HG02885 (cell line): Measurements from ENCODE around the gene CEP41.
A peak's percentile ranks its signal among the peaks of the same experiment; 100 is the strongest.

Experiments
- ATAC-seq: cut with Tn5 transposase; IDR thresholded peaks from one replicate; pipeline ENCODE4 v1.9.1; 2021; ENCODE audit warnings: mild to moderate bottlenecking; ENCODE audit not compliant: unreplicated experiment, poor library complexity

The CEP41 gene, protein sequence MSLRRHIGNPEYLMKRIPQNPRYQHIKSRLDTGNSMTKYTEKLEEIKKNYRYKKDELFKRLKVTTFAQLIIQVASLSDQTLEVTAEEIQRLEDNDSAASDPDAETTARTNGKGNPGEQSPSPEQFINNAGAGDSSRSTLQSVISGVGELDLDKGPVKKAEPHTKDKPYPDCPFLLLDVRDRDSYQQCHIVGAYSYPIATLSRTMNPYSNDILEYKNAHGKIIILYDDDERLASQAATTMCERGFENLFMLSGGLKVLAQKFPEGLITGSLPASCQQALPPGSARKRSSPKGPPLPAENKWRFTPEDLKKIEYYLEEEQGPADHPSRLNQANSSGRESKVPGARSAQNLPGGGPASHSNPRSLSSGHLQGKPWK

DNA sequence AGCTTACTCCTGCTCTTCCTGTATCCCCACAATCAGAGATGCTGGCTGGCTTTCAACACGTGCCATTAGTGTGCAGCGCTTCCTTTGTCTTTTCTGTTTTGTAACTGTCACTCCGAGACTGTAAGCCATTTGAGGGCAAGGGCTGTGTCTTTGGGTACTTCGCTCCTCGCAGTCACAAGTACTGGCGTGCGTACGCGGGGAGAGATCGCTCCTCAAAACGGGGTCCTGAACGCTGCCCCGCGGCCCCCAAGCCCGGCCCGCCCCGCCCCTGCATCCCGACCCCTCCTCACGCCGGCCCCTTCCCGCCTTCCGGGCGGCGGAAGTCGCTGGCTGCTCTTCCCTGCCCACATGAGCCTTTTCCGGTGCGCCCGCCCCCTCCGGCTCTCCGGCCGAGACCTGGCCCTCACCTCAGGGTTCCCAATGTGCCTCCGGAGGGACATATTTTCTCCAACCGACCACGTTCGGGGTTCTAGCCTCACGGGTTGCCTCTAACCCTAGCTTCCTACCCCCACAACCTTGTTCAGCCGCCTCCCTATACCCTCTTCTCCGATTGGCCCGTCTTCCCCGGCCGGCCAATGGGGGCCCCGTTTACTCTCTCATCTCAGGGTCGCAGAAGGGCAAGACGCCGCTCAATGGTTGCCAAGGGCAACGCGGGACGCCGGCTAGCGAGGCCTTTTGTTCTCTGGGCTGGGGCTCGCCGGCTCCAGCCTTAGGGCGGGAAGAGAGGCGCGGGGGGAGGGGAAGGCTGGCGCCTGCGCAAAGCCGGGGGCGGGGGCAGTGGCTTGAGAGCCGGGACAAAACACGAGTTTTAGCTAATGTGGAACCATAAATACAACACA lies at the start of gene CEP41:
CEP41 (minus strand) TSS at position 490 of the 839 bp plus-strand sequence; CDS start at position 440, 50 bp downstream.
- ATAC-seq = peak; percentile 99

DNA sequence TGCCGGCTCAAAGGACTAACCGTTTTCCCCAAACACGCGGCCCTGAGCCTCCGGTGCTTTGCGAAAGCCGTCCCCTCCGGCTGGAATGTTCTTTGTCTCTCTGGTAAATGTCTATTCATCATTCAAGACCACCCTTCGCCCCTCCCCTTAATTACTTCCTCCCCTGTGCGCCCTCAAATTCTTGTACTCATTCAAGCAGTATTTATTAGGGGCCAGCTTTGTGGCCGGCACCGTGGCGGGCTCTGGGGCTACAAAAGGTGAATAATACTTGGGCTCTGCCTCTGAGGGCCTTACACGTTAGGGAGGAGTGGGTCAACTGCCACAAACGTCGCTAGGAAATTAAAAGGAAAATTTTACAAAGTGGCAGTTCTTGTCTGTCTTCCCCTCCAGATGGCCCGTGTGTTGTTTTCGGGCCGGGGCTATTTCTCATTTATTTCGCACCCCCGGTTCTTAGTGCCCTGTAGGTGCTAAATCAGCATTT lies 49.5 kb upstream of the CEP41 start:
- ATAC-seq = no peak

DNA sequence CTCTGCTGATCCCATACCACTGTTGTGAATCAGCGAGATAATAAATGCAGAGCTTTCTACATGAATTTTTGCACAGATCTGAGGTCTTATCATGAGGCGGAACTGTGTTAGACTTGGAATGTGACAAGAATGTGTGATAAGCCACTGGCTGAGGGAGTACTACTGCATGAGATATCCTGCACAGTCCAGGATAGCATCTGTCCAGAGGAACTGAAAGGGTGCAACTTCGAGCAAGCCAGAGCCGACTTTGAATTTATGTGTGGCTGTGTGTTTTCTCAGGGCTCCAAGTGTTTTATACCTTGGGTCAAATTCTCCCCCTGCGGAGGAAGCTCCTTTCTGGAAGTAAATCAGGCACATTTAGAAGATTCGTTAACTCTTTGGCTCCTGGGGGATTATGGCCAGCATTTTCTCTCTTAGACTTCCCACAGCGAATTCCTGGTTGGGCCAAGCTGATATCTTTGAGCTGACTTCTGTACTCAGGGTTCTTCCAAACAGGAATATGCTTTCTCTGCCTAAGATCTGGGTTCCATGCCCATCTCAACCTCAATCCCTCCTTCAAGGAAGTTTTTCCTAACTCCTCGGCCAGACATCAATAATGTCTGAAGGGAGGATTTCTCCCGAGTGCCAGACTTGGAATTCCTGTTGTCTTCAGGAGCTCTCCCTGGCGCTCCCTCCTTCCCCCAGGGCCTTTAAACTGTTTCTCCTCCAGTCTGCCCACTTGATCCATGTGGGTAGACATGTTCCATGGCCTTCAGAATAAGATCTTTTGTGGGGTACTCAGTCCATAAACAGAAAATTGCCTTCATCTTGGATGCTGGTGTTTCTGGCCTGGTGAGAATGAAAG lies 48.5 kb upstream of the CEP41 start:
- no peak for ATAC-seq

DNA sequence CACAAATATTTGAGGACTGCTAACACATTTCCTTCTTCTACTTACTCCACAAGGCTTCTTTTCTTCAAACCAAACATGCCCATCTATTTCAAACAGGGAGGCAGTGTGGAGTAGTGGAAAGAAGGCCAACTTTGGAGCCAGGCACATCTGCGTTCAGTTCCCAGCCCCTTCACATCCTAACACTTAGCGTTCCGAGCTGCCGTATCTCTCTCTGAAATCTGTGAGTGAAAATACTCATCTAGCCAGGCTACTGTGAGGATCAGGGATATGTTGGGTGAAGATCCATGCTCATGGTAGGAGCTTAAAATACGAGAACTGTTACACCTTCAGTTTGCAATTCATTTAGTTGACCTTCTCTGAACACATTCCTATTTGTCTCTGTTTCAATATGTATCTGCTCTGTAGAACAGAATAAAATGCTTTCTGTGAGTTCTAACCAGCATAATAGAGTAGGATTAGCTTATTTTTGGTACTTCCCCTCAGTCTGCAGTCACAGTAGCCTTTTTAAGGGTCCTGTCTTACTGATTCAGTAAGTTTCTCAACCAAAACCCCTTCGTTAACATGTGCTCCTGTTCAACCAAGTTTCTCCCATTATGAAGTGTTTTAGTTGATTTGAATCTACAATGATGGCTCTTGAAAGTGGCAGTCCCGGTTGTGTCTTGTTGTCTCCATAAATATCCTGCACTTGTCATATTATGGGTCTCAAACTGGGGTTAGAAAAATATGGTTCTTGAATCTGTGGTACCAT lies 47.8 kb upstream of the CEP41 start:
- ATAC-seq = no peak

DNA sequence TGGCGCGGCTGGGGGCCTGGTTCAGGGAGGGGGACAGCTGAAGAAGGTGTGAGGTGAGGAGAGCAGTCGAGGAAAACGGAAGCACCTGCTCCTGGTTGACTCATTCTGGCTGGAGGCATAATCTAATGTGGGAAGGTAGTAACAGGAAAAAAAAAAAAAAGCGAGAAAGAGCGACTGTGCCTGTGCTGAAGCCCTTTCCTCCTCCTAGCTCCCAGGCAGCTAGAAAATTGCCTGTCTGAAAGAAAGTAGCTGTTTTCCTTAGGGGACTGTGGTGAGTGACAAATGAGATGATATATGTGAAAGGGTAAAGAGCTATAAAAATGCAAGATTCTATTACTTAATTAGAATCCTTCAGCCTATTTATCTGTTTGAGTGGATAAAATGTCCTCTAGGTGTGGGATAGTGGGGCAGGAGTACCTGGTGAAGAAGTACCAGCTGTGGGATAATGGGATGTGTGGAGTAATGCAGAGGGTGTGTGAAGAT lies 46.2 kb upstream of the CEP41 start:
- ATAC-seq = no peak

DNA sequence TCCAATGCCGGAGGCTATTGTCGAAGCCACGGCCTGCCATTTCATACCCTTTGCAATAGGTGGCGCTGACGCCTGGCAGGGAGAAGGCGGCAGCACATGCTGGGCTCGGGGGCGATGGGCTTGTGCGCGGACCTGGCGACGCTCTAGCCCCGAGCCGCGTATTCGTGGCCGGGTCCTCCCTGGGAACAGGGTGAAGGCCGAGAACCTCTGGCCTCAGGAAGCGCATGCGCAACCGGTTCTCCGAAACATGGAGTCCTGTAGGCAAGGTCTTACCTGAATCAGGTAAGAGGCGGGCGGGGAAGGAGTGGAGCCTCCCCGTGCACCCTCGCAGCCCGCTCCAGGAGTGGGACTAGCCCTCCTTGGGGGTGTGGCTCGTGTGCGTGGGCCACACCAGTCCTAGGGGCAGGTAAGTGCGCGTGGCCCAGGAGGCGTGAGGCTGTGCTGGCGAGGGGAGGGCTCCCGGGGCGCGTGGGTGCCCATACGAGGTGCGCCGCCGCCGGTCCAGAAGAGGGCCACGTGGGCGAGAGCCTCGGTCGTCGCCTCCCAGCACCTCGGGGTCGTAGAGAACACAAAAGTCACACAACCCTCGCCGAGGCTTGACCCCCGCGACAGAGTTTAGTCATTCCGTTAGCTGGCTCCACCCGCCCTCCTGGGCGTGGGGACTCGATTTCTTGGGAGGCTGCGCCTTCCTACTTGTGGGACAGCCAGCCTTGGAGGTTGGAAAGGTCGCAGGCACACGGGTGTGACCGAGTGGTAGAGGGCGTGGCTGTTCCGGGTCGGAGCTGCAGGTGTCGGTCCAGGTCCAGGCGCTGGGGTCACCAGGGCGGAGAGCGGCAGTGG lies 45.5 kb upstream of the CEP41 start:
- peak; percentile 43 for ATAC-seq

DNA sequence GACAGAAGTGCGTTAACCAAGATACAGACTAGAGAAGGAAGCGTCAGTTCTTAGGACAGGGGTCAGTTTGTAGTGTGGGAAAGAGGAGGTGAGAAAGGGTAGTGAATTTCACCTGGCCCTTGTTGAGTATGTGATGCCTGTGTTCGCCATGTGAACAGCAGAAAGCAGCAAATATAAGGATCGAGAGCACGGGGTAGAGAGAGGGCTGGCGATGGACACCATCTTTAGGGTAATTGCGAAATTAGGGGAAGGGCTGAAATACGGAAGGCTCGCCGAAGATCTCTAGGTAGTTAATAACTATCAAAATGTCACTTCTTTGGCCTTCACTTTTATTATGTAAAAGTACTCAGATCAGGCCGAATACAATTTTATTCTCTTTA lies 44.9 kb upstream of the CEP41 start:
- no peak for ATAC-seq

DNA sequence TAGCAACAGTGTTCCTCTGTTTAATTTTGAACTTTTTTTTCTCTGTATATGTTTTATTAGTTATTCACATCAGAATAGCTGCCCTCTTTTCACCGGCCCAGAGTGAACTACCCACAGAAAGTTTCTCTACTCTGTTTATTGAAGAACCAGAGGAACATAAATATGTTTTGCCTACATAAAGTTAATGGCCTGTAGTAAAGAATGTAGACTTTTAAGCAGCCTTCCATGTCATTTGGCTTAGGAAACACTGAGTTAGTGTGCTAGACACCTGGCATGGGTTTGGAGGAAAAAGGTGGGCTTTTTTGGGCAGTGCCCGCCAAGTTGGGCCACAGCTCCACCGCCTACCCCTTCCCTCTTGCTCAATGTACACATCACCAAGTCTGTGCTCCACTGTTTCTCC lies 42.2 kb upstream of the CEP41 start:
- no peak for ATAC-seq

DNA sequence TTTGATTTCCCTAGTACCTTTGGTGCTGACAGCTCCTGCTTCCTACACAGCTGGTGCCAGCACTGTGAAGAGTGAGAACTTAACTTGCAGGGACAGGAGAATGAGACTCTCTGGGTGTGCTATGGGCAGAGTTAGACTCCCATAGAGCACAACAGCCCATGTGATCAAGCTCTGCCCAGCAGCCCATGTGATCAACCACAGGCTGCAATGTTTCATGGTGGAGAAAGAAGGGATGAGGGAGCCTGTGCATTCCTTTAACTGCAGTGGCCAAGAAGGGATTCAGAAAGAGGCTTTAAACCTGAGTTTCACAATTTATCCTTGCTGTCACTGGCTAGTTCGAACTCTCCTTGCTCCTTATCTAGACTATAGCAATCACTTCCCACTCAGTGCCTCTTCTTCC lies 41.1 kb upstream of the CEP41 start:
- no peak for ATAC-seq

DNA sequence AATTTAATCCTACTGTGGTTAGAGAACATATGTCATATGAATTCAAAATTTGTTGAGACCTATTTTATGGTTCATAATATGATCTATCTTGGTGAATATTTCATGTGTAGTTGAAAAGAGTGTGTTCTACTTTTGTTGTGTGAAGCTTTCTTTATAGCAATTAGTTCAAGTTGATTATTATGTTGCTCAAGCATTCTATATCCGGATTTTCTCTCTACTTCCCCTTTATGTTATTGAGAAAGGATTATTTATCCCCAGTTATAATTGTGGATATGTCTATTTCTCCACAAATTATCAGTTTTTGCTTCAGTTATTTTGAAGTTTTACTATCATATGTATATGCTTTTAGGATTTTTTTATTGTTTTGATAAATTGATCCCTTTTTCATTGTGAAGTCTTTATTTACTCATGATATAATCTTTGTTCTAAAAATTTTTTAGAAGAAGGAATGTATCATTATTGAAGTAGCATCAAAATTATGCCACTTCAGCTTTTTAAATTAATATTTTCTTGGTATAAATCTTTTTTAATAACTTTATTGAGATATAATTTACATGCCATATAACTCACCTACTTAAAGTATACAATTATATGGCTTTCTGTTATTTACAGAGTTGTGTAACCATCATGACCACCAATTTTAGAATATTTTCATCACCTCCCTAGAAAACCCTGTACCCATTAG lies 39.0 kb upstream of the CEP41 start:
- no peak for ATAC-seq

DNA sequence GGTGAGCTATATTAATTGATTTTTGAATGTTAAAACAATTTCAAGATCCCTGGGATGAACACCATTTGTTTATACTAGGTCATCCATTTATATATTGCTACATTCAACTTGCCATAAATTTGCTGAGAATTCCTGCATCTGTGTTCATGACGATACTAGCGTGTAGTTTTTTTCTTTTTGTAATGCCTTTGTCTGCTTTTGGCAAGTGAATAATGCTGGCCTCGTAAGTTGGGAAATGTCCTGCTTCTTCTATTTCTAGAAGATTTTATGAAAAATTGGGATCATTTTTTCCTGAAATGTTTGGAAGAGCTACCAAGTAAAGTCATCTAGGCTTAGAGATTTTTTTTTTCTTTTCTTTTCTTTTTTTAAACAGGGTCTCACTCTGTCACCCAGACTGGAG lies 38.2 kb upstream of the CEP41 start:
- no peak for ATAC-seq

DNA sequence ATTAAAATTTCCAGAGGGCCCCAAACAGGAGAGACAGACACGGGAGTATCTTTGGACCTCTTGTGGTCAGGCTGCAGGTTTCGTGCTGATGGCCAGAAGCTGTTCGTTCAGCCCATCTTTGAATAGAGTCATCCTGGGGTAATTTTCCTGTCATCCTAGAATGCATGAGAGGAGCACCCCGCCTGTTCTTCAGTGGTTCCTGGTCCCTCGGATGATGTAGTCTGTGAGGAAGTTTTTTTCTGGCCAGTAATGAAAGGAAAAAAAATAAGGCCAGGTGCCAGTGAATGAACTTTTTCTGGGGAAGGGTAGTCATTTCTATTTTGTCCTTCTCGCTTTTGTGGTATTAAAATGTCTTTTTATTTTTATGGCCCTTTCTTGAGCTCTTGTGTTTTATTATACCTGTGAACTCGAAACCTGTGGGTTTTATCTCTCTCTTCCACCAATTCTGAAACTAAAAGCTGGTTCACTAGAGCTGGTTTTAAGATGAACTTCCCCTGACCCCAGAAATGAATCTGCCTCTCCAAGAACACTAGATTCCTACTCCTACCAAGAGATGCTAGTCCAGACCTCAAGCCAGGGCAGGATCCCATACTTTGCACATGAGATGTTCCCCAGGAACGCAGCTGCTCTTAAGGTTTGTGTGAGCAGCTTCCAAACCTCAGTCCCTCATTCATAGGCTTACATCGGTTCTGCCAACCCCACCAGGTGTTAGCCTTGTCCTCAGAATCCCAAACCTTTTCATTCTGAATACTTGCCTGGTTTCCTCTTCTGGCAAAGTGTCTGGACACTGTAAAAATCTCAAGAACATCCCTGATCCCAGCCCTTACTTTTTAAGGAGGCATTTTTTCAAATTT lies 35.7 kb upstream of the CEP41 start:
- peak; percentile 71 for ATAC-seq

DNA sequence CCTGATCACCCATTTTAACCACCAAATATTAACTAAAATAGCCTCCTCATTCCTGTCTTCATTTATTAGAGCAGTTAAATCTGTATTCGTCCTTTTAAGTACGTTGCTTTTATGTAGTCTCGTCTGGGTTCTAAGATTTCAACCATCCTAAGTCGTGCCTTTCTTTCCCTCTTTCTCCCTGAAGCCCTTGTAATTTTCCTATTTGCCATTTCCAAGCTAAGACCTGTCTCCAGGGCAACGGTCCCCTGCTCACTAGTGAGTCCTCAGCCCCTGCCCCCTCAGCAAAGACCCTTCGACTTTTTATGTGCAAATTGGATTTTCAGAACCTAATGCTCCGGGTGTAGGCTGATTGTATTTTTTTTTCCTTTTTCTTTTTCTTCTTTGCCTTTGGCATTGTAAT lies 35.0 kb upstream of the CEP41 start:
- ATAC-seq = no peak

DNA sequence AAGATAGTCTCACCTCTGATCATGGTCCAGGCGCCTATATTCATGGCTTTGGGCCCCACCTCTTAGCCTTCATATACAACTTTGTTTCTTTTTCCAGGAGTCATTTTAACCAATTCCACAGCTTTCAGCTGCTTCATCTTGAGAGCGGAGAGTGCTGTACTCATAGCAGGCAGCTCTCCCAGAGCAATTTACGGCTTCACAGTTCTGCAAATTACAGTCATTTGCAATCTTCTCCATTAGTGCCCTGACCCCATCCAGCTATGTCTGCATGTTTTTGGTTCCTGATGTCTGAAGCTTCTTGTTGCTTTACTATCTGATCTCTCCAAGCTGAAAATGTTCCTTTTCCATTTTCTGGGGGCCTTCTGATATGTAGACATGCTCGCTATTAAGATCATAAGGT lies 33.1 kb upstream of the CEP41 start:
- ATAC-seq = no peak

DNA sequence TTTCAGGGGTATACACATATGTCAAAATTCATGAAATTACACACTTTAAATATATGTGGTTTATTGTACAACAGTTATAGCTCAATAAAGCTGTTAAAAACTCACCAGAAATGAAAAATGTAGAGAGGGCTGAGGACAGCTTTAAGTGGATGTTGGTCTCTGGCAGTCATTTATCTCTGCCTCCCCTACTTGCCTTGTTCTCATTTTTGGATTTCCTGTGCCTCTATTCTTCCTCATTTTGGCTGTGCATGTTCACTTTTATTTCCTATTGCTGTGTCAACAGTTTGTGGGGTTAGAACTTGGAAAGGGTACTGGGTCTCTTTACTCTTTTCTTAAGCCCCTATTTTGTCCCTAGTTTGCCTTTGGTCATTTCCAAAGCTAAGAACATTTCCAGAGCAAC lies 32.5 kb upstream of the CEP41 start:
- no peak for ATAC-seq

DNA sequence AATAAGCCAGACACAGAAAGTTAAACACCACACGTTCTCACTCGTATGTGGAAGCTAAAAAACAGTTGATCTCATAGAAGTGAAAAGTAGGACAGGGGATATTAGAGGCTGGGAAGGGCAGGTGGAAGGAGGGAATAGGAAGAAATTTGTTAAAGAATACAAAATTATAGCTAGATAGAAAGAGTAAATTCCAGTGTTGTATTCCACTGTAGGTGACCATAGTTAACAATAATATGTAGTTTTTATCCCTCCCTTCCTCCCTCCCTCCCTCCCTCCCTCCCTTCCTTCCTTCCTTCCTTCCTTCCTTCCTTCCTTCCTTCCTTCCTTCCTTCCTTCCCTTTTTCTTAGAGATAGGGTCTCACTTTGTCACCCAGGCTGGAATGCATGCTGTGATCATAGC lies 31.2 kb upstream of the CEP41 start:
- no peak for ATAC-seq

DNA sequence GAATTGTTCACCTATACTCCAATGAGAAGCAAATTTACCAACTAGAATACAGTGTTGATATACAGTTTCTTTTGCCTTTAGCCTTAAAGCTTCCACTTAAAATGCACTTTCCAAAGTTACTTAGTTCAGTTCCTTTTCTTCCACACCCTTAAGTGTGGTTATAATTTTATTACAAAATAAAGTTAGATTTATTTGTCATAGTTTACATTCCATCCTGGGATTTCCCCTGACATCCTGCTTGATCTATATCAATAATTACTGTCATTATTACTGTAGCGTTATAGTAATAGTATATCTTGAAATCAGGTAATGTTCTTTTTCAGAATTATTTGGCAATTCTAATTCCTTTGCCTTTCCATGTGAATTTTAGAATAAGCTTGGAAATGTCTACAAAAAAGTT lies 27.8 kb upstream of the CEP41 start:
- ATAC-seq = no peak
